ENCODE results near the gene C11orf21.

C11orf21 gene

DNA sequence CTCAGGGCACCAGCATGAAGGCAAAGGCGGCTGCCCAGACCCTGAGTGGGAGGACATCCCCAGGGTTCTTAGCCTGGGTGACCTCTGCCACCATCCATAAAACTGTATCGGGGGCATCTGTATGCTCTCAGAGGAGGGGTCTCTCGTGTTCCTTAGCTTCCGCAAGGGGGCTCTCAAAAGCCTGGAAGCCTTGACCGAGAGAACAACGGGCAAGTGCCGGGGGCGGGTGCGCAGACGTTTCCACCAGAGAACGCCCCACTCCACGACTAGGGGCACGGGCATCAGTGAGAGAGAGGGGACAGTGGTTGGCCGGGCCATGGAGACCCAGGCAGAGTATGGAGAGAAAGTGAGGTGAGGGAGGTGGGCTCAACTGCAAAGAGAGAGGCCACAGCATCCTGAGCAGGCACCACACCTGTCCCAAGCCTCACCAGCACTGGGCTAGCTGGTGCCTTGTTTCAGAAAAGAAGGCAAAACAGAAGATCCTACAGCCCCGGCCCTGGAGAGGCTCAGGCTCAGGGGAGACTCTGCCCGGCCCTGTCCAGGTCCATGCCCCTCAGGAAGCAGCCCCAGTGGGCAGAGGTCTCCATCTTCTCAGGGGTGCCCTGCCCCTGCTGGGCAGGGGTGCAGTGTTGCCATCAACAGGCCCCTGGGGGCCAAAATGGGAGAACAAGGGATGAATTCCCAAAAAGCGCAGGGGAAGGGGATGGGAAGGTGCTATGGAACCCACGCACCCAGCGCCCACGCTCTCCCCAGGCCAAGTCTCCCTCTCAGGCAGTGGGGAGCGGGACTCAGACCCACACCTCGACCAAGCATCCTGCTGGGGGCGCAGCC lies 6.0 kb upstream of the C11orf21 start:
- no peak for DNase-seq

DNA sequence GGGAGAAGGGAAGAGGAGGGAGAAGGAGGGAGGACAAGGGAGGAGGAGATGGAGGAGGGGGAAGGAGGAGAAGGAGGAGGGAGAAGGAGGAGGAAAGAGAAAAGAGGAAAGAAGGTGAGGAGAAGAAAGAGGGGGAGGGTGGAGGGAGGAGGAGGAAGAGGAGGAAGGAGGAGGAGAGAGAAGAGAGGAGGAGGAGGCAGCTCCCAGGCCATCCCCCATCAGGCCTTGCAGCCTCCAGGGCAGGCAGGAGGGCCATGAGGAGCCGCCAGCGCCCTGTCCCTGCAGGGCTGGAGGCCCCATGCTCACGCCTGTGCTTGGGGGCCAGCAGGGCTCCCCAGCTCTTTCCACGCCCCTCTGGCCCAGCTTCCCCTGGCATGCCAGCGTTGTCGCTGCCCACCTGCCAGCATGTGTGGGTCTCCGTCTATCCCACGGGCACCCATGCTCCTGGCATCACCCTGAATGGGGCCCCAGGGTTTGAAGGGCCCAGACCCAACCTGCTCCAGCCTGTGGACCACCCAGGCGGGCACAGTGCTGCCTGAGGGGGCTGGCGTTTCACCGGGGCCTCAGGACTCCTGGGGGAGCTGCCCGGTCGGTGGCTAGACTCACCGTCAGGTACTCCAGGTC lies 5.3 kb upstream of the C11orf21 start:
- no peak for DNase-seq

DNA sequence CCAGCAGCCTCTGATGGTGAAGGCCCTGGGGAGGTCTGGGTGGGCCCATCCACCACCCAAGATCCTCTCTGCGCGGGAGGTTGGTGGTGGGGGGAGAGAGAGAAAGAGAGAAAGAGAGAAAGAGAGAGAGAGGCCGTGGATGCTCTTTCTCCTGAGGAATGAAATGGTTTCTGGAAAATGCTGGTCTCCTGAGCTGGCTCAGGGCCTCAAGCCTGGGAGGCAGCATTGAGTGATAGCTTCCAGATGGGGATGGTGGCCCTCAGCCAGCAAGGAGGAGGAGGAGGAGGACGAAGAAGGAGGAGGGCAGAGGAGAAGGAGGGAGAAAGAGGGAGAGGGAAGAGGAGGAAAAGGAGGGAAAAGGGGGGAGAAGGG lies 4.7 kb upstream of the C11orf21 start:
- no peak for DNase-seq

GRCh38 chr11:2305788-2306451 lies 4.2 kb upstream of the C11orf21 start:
- DNase-seq: no peak

DNA sequence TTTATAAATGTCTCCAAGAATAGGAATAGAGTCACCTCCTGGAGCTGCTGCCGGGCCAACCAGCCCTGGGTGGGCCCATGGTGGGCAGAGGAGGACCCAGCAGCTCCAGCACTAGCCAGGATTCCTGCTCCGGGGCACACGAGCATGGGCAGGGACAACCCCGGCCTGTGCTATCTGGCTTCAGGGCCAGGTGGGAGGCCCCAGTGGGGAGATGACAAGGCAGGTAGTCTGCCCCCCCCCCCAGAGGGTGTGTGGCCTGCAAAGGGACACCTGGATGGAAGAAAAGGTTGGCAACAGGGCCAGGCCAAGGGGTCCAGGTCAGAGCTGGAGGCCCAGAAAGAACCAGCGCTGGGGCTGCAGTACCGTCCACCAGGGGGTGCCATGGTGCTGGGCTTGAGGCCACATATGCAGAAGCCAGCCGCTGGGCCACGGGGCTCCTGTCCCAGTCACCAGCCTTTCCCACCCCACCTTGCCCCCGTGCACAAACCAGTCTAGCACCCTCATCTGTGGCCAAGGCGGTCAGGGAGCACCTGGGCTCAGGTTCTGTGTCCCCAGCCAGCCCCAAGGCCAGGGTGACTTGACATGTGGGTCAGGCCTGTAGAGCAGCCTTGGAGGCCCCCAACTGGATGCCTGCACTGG lies 3.5 kb upstream of the C11orf21 start:
- DNase-seq: no peak

GRCh38 chr11:2304506-2305139 lies 2.9 kb upstream of the C11orf21 start:
- DNase-seq: no peak

DNA sequence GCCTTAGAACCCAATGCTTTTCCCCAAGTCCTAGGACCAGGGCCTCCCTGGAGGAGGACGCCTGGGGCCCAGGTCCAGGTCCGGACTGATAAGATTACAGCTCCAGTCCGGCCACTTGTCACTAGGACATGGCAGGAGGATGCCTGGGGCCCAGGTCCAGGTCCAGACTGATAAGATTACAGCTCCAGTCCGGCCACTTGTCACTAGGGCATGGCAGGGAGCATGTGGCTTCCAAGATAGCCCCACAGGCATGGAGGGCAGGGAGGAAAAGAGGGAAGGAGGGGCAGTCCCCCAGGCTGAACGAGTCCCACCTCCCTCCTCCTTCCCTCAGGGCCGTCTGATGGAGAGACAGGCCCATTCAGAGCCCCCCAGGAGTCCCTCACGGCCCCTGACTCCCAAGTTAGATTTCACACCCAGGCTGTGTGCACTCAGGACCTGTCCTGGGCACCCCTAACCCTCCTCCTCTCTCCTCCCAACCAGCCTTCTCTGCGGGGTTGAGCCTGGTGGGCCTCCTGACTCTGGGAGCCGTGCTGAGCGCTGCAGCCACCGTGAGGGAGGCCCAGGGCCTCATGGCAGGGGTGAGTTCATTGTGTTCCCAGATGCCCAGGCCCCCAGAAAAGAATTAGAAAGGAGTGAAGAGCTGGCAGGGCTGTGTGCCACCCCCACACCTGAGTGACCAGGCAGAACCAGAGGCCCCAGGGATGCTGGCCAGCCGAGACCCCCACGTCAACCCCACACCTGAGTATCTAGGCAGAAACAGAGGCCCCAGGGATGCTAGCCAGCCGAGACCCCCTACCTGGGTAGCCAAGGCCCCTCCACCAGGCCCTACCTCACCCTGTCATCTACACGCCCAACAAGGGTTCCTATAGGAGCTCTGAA lies 2.1 kb upstream of the C11orf21 start:
- DNase-seq: no peak

DNA sequence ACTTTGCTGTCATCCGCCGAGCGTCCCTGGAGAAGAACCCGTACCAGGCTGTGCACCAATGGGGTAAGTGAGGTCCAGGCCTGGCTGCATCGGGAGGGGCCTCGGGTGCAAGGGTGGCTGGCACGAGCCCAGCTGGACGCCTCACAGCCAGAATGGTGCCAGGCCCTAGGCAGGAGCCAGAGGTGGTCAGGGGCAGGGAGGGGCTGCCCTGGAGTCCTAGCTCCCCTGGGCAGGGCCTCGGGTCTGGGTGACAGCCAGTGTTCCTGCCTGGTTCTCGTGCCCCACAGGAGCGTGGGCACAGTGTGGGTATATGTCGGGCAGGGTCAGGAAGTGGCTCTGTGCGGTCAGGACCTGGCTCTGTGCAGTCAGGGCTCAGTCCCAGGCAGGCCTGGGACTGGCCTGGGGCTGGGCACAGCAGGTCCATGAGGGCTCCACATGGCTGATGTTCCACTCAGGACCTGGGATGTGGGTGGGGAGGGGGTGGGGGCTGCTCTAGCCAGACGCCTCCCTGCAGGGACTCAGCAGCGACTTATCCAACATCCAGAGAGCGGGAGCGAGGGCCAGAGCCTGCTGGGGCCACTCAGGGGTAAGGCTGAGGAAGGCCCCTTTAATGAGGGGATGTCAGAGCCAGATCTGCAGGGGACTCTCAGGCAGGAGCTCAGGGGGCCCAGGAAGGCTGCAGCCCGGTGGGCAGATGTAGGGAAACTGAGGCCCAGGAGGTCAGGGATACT lies 1.3 kb upstream of the C11orf21 start:
- no peak for DNase-seq

- no peak for DNase-seq
Measured at GRCh38 chr11:2302306-2302895, 683 bp upstream of the C11orf21 start.

GRCh38 chr11:2300936-2301630 lies 635 bp downstream of the C11orf21 start:
- no peak for DNase-seq

- DNase-seq: no peak
Measured at GRCh38 chr11:2300290-2300935, 1.3 kb downstream of the C11orf21 start.

- no peak for DNase-seq
Measured at GRCh38 chr11:2299773-2300172, 1.9 kb downstream of the C11orf21 start.

- DNase-seq: no peak
Measured at GRCh38 chr11:2298795-2299761, 2.6 kb downstream of the C11orf21 start.

DNA sequence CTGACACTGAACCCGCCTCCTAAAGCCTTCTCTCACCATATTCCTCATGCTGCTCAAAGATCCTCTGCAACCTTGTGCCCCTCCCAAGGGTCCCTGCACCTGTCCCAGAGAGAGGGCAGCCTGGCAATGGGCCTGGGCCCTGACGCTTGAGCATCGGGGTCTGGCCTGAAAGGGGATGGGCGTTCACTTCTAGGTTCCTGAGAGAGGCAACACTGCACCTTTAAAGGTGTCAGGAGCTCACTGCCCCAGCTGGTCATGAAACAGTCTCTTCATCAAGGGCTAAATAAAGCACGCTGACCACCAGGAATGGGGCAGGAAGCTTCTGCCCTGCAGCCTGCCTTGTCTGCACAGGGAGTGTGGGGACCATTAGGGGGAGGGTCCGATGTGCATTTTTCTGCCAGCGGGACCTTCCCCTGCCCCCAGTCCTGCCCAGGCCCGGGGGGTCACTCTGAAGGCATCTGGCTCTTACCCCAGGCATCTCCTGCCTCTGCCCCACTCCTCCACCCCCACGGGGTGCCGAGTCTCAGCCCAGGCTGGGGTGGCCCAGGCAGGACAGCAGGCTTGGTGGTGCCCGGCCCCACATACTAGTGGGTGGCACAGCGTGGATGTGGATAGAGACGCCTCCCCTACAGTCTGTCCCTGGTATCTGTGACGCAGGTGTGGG lies 3.5 kb downstream of the C11orf21 start:
- DNase-seq: no peak

DNA sequence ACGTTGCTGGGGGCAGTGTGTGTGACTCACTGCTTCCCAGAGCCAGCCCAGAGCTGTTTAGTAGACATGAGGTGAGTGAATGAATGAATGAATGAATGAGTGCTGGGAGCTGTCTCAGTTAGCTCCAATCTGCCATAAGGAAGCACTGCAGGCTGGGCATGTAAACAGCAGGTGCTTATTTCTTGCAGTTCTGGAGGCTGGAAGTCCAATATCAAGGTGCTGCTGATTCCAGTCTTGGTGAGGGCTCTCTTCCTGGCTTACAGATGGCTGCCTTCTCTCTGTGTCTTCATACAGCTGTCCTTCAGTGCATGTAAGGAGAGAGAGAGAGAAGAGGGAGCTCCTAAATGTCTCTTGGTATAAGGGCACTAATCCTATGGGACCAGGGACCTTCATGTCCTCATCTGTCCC lies 4.1 kb downstream of the C11orf21 start:
- no peak for DNase-seq

DNA sequence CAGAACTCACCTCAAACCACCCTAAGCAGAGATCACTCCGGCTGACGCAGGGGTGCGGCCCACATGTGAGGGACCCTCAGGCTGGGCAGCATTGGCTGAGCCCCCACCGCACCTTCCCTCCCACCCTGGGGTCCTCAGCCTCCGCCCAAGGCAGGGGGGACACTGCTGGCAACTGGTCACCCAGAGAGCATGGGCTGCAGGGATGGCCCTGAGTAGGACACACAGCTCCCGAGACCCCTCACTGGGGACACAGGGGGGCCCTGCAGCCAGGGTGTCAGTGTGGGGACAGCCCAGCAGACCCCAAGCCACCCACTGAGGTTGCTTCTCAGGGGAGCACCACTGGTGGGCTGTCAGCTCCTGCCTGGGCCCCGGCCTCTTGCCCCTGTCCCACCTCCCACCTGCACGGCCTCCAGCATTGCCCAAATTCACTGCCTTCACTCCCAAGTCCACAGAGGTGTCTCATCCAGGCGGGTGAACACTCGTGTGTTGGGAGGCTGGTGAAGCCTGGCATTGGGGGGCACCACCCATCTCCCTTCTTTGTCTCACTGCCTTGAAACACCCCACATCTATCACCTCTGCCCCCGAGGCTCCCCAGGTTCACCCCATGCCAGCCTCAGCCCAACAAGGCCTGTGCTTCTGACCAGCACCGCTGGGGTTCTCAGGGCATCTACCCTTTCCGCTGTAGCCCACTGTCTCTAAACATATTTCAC lies 4.7 kb downstream of the C11orf21 start:
- no peak for DNase-seq

All from NCI-H748 treated with DMSO at 0.1 percent for 48 hours (cell line).